HepG2 (cell line): ENCODE measurements around the gene IL22RA1.

Experiments
- ATF7 ChIP-seq, 2 experiments: fragments of 450-650 bp in 1 of 2; sonication (generic) in 1 of 2; formaldehyde crosslinking in 1 of 2; IDR thresholded peaks; 2 replicates each; pipeline versions ENCODE4 v1.4.0 to v1.6.1; 2016 to 2020; ENCODE audit warnings: antibody characterized with exemption in 1 of 2, mild to moderate bottlenecking in 1 of 2, missing genetic modification reagents in 1 of 2
- PCBP2 ChIP-seq: fragments of 200-400 bp; formaldehyde crosslinking; optimal IDR thresholded peaks from 2 replicates; pipeline ENCODE3; 2018; ENCODE audit warnings: low read length, low read depth; ENCODE audit not compliant: poor library complexity, severe bottlenecking
- TAF1 ChIP-seq: sonication (generic); formaldehyde crosslinking; IDR thresholded peaks from 2 replicates; pipeline ENCODE4 v1.4.0; 2020; ENCODE audit warnings: missing genetic modification reagents
- ZNF124 ChIP-seq: sonication (generic); formaldehyde crosslinking; IDR thresholded peaks from 2 replicates; pipeline ENCODE4 v1.4.0; 2020; ENCODE audit warnings: missing genetic modification reagents
- ZNF720 ChIP-seq: sonication (generic); formaldehyde crosslinking; IDR thresholded peaks from 2 replicates; pipeline ENCODE4 v1.4.0; 2020; ENCODE audit warnings: missing genetic modification reagents
- ZNF777 ChIP-seq: sonication (generic); formaldehyde crosslinking; IDR thresholded peaks from 2 replicates; pipeline ENCODE4 v1.4.0; 2020; ENCODE audit warnings: missing genetic modification reagents
- TF ChIP-seq, protein P1 (sequence below): sonication (generic); formaldehyde crosslinking; IDR thresholded peaks from 2 replicates; pipeline ENCODE4 v1.5.1; 2020; ENCODE audit warnings: mild to moderate bottlenecking, missing genetic modification reagents, borderline replicate concordance
- TF ChIP-seq, protein P2 (sequence below), 2 experiments: IDR thresholded peaks; 2 replicates each; pipeline ENCODE4 v1.6.1; 2011 to 2012; ENCODE audit warnings: low read length in 2 of 2, borderline replicate concordance in 1 of 2, low read depth in 1 of 2, mild to moderate bottlenecking in 1 of 2, moderate library complexity in 1 of 2
- TF ChIP-seq, protein P3 (sequence below): sonication (generic); formaldehyde crosslinking; IDR thresholded peaks from 2 replicates; pipeline ENCODE4 v1.5.0; 2020; ENCODE audit warnings: mild to moderate bottlenecking, missing genetic modification reagents, moderate library complexity
- TF ChIP-seq, protein P4 (sequence below): sonication (generic); formaldehyde crosslinking; IDR thresholded peaks from 2 replicates; pipeline ENCODE4 v1.4.0; 2020; ENCODE audit warnings: missing genetic modification reagents
- TF ChIP-seq, protein P5 (sequence below): sonication (generic); formaldehyde crosslinking; conservative IDR thresholded peaks from 2 replicates; pipeline ENCODE4 v1.4.0; 2020; ENCODE audit warnings: missing genetic modification reagents

DNA sequence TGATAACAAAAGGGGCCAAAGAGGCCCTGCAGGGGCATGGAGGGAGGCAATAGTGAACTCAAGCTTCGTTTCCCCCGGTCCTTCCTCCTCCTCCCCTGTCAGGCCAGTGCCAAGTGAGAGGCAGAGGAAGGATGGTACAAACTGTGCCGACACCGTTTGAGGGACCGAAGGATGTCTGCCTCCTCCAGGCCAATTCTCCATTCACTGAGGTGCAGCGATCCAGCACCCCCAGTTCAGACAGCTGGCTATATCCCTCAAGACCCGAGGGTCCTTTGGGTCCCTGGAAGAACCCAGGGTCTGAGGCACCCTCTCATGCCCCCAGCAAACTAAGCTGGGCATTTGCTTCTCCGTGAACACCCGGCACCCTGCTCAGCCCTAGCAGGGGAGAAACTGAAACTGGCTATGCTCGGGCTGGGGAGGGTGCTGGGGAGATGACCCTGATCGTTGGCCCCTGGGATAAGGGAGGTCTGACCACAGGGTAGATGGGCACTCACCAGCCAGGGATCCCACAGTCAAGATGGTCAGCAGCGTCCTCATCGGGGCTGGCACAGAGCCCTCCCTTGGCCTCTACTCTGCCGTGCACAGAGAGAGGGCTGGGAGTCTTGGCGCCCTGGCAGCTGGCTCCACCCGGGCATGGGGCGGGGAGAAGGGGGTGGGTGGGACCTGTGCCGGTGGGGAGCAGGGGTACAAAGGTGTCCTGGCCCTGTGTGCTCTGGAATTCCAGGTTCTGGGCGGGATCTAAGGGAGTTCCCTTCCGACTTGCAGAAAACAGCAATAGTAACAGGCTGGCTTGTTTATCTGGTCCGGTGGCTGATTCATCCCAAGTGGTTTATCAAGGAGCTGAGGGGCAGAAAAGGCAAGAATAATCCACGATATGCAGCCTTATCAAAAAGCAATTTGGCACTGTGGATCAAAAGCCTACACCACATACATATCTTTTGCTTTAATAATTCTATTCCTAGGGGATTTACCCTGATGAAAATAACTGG, at the start of gene IL22RA1:
- no peak for TF ChIP-seq ATF7 (IDR thresholded peaks at IDR 0.05)
- no peak for TF ChIP-seq ATF7 (CRISPR knock-in tag; IDR thresholded peaks at IDR 0.05)
- TF ChIP-seq, protein P1, sequence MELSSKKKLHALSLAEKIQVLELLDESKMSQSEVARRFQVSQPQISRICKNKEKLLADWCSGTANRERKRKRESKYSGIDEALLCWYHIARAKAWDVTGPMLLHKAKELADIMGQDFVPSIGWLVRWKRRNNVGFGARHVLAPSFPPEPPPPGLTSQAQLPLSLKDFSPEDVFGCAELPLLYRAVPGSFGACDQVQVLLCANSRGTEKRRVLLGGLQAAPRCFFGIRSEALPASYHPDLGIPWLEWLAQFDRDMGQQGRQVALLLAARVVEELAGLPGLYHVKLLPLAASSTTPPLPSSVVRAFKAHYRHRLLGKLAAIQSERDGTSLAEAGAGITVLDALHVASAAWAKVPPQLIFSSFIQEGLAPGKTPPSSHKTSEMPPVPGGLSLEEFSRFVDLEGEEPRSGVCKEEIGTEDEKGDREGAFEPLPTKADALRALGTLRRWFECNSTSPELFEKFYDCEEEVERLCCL (CRISPR knock-in tag) = no peak
- TF ChIP-seq, protein P2, sequence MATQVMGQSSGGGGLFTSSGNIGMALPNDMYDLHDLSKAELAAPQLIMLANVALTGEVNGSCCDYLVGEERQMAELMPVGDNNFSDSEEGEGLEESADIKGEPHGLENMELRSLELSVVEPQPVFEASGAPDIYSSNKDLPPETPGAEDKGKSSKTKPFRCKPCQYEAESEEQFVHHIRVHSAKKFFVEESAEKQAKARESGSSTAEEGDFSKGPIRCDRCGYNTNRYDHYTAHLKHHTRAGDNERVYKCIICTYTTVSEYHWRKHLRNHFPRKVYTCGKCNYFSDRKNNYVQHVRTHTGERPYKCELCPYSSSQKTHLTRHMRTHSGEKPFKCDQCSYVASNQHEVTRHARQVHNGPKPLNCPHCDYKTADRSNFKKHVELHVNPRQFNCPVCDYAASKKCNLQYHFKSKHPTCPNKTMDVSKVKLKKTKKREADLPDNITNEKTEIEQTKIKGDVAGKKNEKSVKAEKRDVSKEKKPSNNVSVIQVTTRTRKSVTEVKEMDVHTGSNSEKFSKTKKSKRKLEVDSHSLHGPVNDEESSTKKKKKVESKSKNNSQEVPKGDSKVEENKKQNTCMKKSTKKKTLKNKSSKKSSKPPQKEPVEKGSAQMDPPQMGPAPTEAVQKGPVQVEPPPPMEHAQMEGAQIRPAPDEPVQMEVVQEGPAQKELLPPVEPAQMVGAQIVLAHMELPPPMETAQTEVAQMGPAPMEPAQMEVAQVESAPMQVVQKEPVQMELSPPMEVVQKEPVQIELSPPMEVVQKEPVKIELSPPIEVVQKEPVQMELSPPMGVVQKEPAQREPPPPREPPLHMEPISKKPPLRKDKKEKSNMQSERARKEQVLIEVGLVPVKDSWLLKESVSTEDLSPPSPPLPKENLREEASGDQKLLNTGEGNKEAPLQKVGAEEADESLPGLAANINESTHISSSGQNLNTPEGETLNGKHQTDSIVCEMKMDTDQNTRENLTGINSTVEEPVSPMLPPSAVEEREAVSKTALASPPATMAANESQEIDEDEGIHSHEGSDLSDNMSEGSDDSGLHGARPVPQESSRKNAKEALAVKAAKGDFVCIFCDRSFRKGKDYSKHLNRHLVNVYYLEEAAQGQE (IDR thresholded peaks at IDR 0.05; ENCODE audit: borderline replicate concordance in 1 of 2, low read depth in 1 of 2, low read length in 2 of 2) = no peak
- no peak for TF ChIP-seq PCBP2
- no peak for TF ChIP-seq TAF1 (CRISPR knock-in tag)
- TF ChIP-seq, protein P3, sequence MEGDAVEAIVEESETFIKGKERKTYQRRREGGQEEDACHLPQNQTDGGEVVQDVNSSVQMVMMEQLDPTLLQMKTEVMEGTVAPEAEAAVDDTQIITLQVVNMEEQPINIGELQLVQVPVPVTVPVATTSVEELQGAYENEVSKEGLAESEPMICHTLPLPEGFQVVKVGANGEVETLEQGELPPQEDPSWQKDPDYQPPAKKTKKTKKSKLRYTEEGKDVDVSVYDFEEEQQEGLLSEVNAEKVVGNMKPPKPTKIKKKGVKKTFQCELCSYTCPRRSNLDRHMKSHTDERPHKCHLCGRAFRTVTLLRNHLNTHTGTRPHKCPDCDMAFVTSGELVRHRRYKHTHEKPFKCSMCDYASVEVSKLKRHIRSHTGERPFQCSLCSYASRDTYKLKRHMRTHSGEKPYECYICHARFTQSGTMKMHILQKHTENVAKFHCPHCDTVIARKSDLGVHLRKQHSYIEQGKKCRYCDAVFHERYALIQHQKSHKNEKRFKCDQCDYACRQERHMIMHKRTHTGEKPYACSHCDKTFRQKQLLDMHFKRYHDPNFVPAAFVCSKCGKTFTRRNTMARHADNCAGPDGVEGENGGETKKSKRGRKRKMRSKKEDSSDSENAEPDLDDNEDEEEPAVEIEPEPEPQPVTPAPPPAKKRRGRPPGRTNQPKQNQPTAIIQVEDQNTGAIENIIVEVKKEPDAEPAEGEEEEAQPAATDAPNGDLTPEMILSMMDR (CRISPR knock-in tag) = no peak
- TF ChIP-seq ZNF124 (CRISPR knock-in tag) = no peak
- TF ChIP-seq, protein P4, sequence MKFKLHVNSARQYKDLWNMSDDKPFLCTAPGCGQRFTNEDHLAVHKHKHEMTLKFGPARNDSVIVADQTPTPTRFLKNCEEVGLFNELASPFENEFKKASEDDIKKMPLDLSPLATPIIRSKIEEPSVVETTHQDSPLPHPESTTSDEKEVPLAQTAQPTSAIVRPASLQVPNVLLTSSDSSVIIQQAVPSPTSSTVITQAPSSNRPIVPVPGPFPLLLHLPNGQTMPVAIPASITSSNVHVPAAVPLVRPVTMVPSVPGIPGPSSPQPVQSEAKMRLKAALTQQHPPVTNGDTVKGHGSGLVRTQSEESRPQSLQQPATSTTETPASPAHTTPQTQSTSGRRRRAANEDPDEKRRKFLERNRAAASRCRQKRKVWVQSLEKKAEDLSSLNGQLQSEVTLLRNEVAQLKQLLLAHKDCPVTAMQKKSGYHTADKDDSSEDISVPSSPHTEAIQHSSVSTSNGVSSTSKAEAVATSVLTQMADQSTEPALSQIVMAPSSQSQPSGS (CRISPR knock-in tag) = no peak
- TF ChIP-seq, protein P5, sequence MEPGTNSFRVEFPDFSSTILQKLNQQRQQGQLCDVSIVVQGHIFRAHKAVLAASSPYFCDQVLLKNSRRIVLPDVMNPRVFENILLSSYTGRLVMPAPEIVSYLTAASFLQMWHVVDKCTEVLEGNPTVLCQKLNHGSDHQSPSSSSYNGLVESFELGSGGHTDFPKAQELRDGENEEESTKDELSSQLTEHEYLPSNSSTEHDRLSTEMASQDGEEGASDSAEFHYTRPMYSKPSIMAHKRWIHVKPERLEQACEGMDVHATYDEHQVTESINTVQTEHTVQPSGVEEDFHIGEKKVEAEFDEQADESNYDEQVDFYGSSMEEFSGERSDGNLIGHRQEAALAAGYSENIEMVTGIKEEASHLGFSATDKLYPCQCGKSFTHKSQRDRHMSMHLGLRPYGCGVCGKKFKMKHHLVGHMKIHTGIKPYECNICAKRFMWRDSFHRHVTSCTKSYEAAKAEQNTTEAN (CRISPR knock-in tag) = no peak
- no peak for TF ChIP-seq ZNF777
- TF ChIP-seq ZNF720 = no peak
